ENCODE data around the gene IL21.

The IL21 gene

DNA sequence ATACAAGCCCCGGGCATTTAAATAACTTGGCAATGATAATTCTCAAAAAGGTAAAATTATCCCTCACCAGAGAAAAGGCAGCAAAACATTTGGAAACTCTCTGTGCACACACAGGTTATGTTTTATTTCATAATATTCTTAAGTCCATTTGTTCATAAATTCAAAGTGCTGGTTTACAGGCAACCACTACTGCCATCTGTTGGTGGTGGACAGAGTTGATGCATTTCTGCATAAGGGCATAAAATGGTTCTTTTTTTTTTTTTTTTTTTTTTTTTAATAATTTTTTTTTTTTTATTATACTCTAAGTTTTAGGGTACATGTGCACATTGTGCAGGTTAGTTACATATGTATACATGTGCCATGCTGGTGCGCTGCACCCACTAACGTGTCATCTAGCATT, 31.5 kb upstream of the IL21 start (continued):
- no peak for TF ChIP-seq ZNF565 (CRISPR knock-in tag; conservative IDR thresholded peaks at IDR 0.05; ENCODE audit: low read depth)
- no peak for TF ChIP-seq TSHZ2 (CRISPR knock-in tag; IDR thresholded peaks at IDR 0.05)

GRCh38 chr4:122650148-122650547, 29.3 kb upstream of the IL21 start:
- TF ChIP-seq CSRNP3 (CRISPR knock-in tag; IDR thresholded peaks at IDR 0.05): no peak
- TF ChIP-seq TCF4 (CRISPR knock-in tag; IDR thresholded peaks at IDR 0.05; ENCODE audit: borderline replicate concordance): no peak
- no peak for TF ChIP-seq CSDC2 (CRISPR knock-in tag; IDR thresholded peaks at IDR 0.05)
- TF ChIP-seq PPARA (CRISPR knock-in tag; IDR thresholded peaks at IDR 0.05; ENCODE audit: borderline replicate concordance): no peak
- no peak for TF ChIP-seq ZFP3 (CRISPR knock-in tag; IDR thresholded peaks at IDR 0.05)
- TF ChIP-seq POU6F1 (CRISPR knock-in tag; IDR thresholded peaks at IDR 0.05; ENCODE audit: borderline replicate concordance, low read depth): no peak
- TF ChIP-seq ZC3H10 (CRISPR knock-in tag; IDR thresholded peaks at IDR 0.05): no peak
- TF ChIP-seq GLIS3 (CRISPR knock-in tag; IDR thresholded peaks at IDR 0.05): no peak
- TF ChIP-seq ZNF565 (CRISPR knock-in tag; conservative IDR thresholded peaks at IDR 0.05; ENCODE audit: low read depth): no peak
- no peak for TF ChIP-seq ZNF8 (CRISPR knock-in tag; IDR thresholded peaks at IDR 0.05)
- ATAC-seq: no peak

DNA sequence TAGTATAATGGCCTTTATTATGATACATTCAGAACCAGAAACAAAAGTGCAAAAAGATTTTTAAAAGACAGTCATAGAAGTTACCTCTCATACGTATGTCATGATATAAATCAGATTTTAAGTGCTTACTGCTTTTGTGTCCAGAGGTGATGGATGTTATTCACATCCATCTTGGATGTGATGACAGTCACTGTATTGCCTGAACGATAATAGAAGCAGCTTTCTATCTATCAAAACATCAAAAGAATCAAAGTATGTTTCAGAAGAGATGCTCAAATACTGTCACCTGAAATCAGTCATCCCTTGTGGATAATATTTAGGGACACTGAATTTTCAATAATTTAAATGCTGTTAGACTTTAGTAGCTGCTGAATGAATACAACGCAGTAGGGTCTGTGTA, 26.8 kb upstream of the IL21 start:
- TF ChIP-seq, protein P1, sequence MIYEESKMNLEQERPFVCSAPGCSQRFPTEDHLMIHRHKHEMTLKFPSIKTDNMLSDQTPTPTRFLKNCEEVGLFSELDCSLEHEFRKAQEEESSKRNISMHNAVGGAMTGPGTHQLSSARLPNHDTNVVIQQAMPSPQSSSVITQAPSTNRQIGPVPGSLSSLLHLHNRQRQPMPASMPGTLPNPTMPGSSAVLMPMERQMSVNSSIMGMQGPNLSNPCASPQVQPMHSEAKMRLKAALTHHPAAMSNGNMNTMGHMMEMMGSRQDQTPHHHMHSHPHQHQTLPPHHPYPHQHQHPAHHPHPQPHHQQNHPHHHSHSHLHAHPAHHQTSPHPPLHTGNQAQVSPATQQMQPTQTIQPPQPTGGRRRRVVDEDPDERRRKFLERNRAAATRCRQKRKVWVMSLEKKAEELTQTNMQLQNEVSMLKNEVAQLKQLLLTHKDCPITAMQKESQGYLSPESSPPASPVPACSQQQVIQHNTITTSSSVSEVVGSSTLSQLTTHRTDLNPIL (CRISPR knock-in tag; IDR thresholded peaks at IDR 0.05; ENCODE audit: low read depth): no peak
- TF ChIP-seq ZC3H10 (CRISPR knock-in tag; IDR thresholded peaks at IDR 0.05): no peak
- no peak for TF ChIP-seq CSRNP3 (CRISPR knock-in tag; IDR thresholded peaks at IDR 0.05)
- no peak for TF ChIP-seq BACH2 (CRISPR knock-in tag; IDR thresholded peaks at IDR 0.05; ENCODE audit: borderline replicate concordance)
- TF ChIP-seq TCF4 (CRISPR knock-in tag; IDR thresholded peaks at IDR 0.05; ENCODE audit: borderline replicate concordance): no peak
- TF ChIP-seq ZFP3 (CRISPR knock-in tag; IDR thresholded peaks at IDR 0.05): no peak
- no peak for TF ChIP-seq TSHZ2 (CRISPR knock-in tag; IDR thresholded peaks at IDR 0.05)
- TF ChIP-seq ZNF565 (CRISPR knock-in tag; conservative IDR thresholded peaks at IDR 0.05; ENCODE audit: low read depth): no peak
- TF ChIP-seq PPARA (CRISPR knock-in tag; IDR thresholded peaks at IDR 0.05; ENCODE audit: borderline replicate concordance): no peak
- TF ChIP-seq ZFP30 (CRISPR knock-in tag; IDR thresholded peaks at IDR 0.05): no peak
- no peak for TF ChIP-seq GLIS3 (CRISPR knock-in tag; IDR thresholded peaks at IDR 0.05)
- no peak for TF ChIP-seq ZNF8 (CRISPR knock-in tag; IDR thresholded peaks at IDR 0.05)
- no peak for TF ChIP-seq ISL1 (CRISPR knock-in tag; IDR thresholded peaks at IDR 0.05)
- no peak for TF ChIP-seq OSR1 (CRISPR knock-in tag; IDR thresholded peaks at IDR 0.05)
- TF ChIP-seq ARNTL (CRISPR knock-in tag; IDR thresholded peaks at IDR 0.05; ENCODE audit: borderline replicate concordance, low read depth): no peak
- TF ChIP-seq, protein P2, sequence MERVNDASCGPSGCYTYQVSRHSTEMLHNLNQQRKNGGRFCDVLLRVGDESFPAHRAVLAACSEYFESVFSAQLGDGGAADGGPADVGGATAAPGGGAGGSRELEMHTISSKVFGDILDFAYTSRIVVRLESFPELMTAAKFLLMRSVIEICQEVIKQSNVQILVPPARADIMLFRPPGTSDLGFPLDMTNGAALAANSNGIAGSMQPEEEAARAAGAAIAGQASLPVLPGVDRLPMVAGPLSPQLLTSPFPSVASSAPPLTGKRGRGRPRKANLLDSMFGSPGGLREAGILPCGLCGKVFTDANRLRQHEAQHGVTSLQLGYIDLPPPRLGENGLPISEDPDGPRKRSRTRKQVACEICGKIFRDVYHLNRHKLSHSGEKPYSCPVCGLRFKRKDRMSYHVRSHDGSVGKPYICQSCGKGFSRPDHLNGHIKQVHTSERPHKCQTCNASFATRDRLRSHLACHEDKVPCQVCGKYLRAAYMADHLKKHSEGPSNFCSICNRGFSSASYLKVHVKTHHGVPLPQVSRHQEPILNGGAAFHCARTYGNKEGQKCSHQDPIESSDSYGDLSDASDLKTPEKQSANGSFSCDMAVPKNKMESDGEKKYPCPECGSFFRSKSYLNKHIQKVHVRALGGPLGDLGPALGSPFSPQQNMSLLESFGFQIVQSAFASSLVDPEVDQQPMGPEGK (CRISPR knock-in tag; IDR thresholded peaks at IDR 0.05; ENCODE audit: borderline replicate concordance): no peak
- TF ChIP-seq RARB (CRISPR knock-in tag; IDR thresholded peaks at IDR 0.05): no peak
- TF ChIP-seq CSDC2 (CRISPR knock-in tag; IDR thresholded peaks at IDR 0.05): no peak
- TF ChIP-seq ZNF70 (CRISPR knock-in tag; IDR thresholded peaks at IDR 0.05): no peak
- TF ChIP-seq SNAI2 (CRISPR knock-in tag; IDR thresholded peaks at IDR 0.05): no peak
- no peak for ATAC-seq
